Measurements from ENCODE around the gene USP2. TPM values are rescaled to one million over a fixed set of nuclear protein-coding genes. Genes with fewer than 3 reads are reported as not detected.

The USP2 gene
- total RNA-seq, 1 experiment from 2014 or later, result 0.14 TPM

GRCh38 chr11:119346605-119347004 lies 34.9 kb downstream of the USP2 start, which contains the start of gene MFRP:
MFRP (minus strand) TSS chr11:119346705; CDS start chr11:119346513, 192 bp downstream.
- no TSS peak for BruUV-seq (replicated peaks)
- Mint-ChIP-seq H3K27ac (ENCODE audit: low read depth, unreplicated experiment) (no peak within 1 kb of the TSS), H3K4me1 (ENCODE audit: insufficient read depth, unreplicated experiment) (no peaks in the 10 kb centered on the region), H3K4me3 (ENCODE audit: unreplicated experiment) (no peak within 1 kb of the TSS), H3K9me3 (ENCODE audit: unreplicated experiment) (no peaks in the 10 kb centered on the region), H3K36me3 (ENCODE audit: insufficient read depth, unreplicated experiment) (no peaks in the 10 kb centered on the region), H3K27me3 (ENCODE audit: insufficient read depth, unreplicated experiment) (peaks cover 23% of the 10 kb centered on the region)
- intact Hi-C loops (cut with micrococcal nuclease), result no loop called here
- CTCF ChIA-PET, result interaction anchor here (0.6 to 5.8 kb wide), 5 partner anchors 9 to 27 kb away, joined by 3 to 30 read pairs (median 9); partner anchors contain the start of gene RNF26
- POLR2A ChIA-PET, result no interaction called here
- TF ChIP-seq CTCF (IDR thresholded peaks at IDR 0.05; ENCODE audit: unreplicated experiment), result no peak
- DNase-seq (ENCODE audit: unreplicated experiment), result no peak

- no peaks in the 10 kb centered on the region for H3K9me3 Mint-ChIP-seq (ENCODE audit: unreplicated experiment)
- no peaks in the 10 kb centered on the region for H3K36me3 Mint-ChIP-seq (ENCODE audit: insufficient read depth, unreplicated experiment)
- H3K27ac Mint-ChIP-seq (ENCODE audit: low read depth, unreplicated experiment), result no peak overlapping the region
- DNase-seq (ENCODE audit: unreplicated experiment), result no peak
- CTCF ChIA-PET, result interaction anchor here (1.0 to 5.8 kb wide), 3 partner anchors 10 to 13 kb away, joined by 3 to 30 read pairs (median 3); partner anchors contain the start of gene RNF26
- POLR2A ChIA-PET, result no interaction called here
- intact Hi-C loops (cut with micrococcal nuclease), result no loop called here
- peaks cover 33% of the 10 kb centered on the region for H3K27me3 Mint-ChIP-seq (ENCODE audit: insufficient read depth, unreplicated experiment)
- BruUV-seq (replicated peaks), result no TSS peak
- H3K4me3 Mint-ChIP-seq (ENCODE audit: unreplicated experiment), result no peak overlapping the region
- no peak for TF ChIP-seq CTCF (IDR thresholded peaks at IDR 0.05; ENCODE audit: unreplicated experiment)
- H3K4me1 Mint-ChIP-seq (ENCODE audit: insufficient read depth, unreplicated experiment), result no peaks in the 10 kb centered on the region
Observed at GRCh38 chr11:119345685-119346084, 35.8 kb downstream of the USP2 start.

GRCh38 chr11:119344291-119345010 lies 37.0 kb downstream of the USP2 start:
- Mint-ChIP-seq H3K27me3 (ENCODE audit: insufficient read depth, unreplicated experiment) (peaks cover 35% of the 10 kb centered on the region), H3K27ac (ENCODE audit: low read depth, unreplicated experiment) (no peak overlapping the region), H3K9me3 (ENCODE audit: unreplicated experiment) (no peaks in the 10 kb centered on the region), H3K36me3 (ENCODE audit: insufficient read depth, unreplicated experiment) (no peaks in the 10 kb centered on the region), H3K4me3 (ENCODE audit: unreplicated experiment) (no peak overlapping the region), H3K4me1 (ENCODE audit: insufficient read depth, unreplicated experiment) (no peaks in the 10 kb centered on the region)
- intact Hi-C loops (cut with micrococcal nuclease), result no loop called here
- ChIA-PET CTCF (interaction anchor here (0.5 to 5.8 kb wide), 9 partner anchors 9 to 199 kb away, joined by 3 to 30 read pairs (median 3); partner anchors contain the start of gene RNF26), POLR2A (no interaction called here)
- no peak for TF ChIP-seq CTCF (IDR thresholded peaks at IDR 0.05; ENCODE audit: unreplicated experiment)
- BruUV-seq (replicated peaks), result no TSS peak
- DNase-seq (ENCODE audit: unreplicated experiment), result no peak

- DNase-seq (ENCODE audit: unreplicated experiment), result no peak
- H3K4me3 Mint-ChIP-seq (ENCODE audit: unreplicated experiment), result no peak overlapping the region
- H3K4me1 Mint-ChIP-seq (ENCODE audit: insufficient read depth, unreplicated experiment), result peaks cover 4% of the 10 kb centered on the region
- CTCF ChIA-PET, result interaction anchor here (0.5 to 5.8 kb wide), 6 partner anchors 12 to 198 kb away, joined by 3 to 30 read pairs (median 3); no protein-coding TSS in a partner anchor
- H3K27me3 Mint-ChIP-seq (ENCODE audit: insufficient read depth, unreplicated experiment), result peaks cover 35% of the 10 kb centered on the region
- no peak overlapping the region for H3K27ac Mint-ChIP-seq (ENCODE audit: low read depth, unreplicated experiment)
- no peak for TF ChIP-seq CTCF (IDR thresholded peaks at IDR 0.05; ENCODE audit: unreplicated experiment)
- H3K9me3 Mint-ChIP-seq (ENCODE audit: unreplicated experiment), result no peaks in the 10 kb centered on the region
- intact Hi-C loops (cut with micrococcal nuclease), result no loop called here
- POLR2A ChIA-PET, result no interaction called here
- H3K36me3 Mint-ChIP-seq (ENCODE audit: insufficient read depth, unreplicated experiment), result no peaks in the 10 kb centered on the region
- no TSS peak for BruUV-seq (replicated peaks)
Observed at GRCh38 chr11:119343726-119344125, 37.8 kb downstream of the USP2 start.
